Suprapubic skin (tissue), 4 donors: Measurements from ENCODE around the gene TMEM151A. TPM values are rescaled to one million over a fixed set of nuclear protein-coding genes. Genes with fewer than 3 reads are reported as not detected.
"Not testable (repeated sequence)": the region's sequence is repeated elsewhere in the genome, so short reads cannot be mapped to it uniquely, and the experiment has no call there.

Experiments
- DNase-seq, 2 donors: peaks; one replicate each; pipeline ENCODE4 v3.0.0-alpha.2; 2019; ENCODE audit warnings: low spot score in 2 of 2
- H3K27ac ChIP-seq: fragments of 200-600 bp; sonication (generic); one replicate; pipeline ENCODE4 v1.5.1; 2019
- H3K27me3 ChIP-seq: fragments of 200-600 bp; sonication (generic); one replicate; pipeline ENCODE4 v1.5.1; 2019
- H3K36me3 ChIP-seq: fragments of 200-600 bp; sonication (generic); one replicate; pipeline ENCODE4 v1.5.1; 2019
- H3K4me1 ChIP-seq: fragments of 200-600 bp; sonication (generic); one replicate; pipeline ENCODE4 v1.5.1; 2019
- H3K4me3 ChIP-seq: fragments of 200-600 bp; sonication (generic); one replicate; pipeline ENCODE4 v1.5.1; 2019; ENCODE audit warnings: mild to moderate bottlenecking
- H3K9me3 ChIP-seq: fragments of 200-600 bp; sonication (generic); one replicate; pipeline ENCODE4 v1.5.1; 2019
- CTCF ChIP-seq, 2 donors: fragments of 200-600 bp in 1 of 2; fragments of 450-650 bp in 1 of 2; sonication (generic) in 1 of 2; IDR thresholded peaks; one replicate each; pipeline ENCODE4 v1.5.1; 2016 to 2019; ENCODE audit warnings: antibody characterized with exemption in 2 of 2, mild to moderate bottlenecking in 1 of 2, moderate library complexity in 1 of 2
- EP300 ChIP-seq: sonication (generic); formaldehyde crosslinking; IDR thresholded peaks from one replicate; pipeline ENCODE4 v1.6.1; 2017; ENCODE audit warnings: antibody characterized with exemption
- POLR2A ChIP-seq, 2 donors: fragments of 450-650 bp; IDR thresholded peaks; one replicate each; pipeline ENCODE4 v1.6.1; 2017; ENCODE audit warnings: antibody characterized with exemption in 2 of 2, mild to moderate bottlenecking in 2 of 2, moderate library complexity in 2 of 2
- POLR2AphosphoS5 ChIP-seq, 3 donors: sonication (generic); formaldehyde crosslinking; IDR thresholded peaks; one replicate each; pipeline ENCODE4 v1.6.1; 2017; ENCODE audit warnings: antibody characterized with exemption in 3 of 3
- WGBS: methylation state at CpG from one replicate; pipeline ENCODE4 v1.1.5; 2018; 5-methylcytosine and 5-hydroxymethylcytosine counted together
- total RNA-seq, 4 donors: library from RNA; depleted of rRNA; stranded (reverse); fragments of >200 nt; gene quantifications; one replicate each; pipeline ENCODE4 v1.1.0, GENCODE V29; 2016

Gene TMEM151A
- total RNA-seq, 4 donors from 2014 or later: not detected

GRCh38 chr11:66297610-66298009, 5.9 kb downstream of the TMEM151A start:
- H3K36me3 ChIP-seq: no peaks in the 10 kb centered on the region
- no peaks in the 10 kb centered on the region for H3K9me3 ChIP-seq
- H3K4me3 ChIP-seq: no peak overlapping the region
- DNase-seq: no peak
- H3K27me3 ChIP-seq: peaks cover 36% of the 10 kb centered on the region
- no peak overlapping the region for H3K27ac ChIP-seq
- WGBS: 70% methylated on average over 8 of the region's 8 CpGs
- TF ChIP-seq EP300 (no peak), POLR2A (IDR thresholded peaks at IDR 0.05) (no peak)
- no peaks in the 10 kb centered on the region for H3K4me1 ChIP-seq

GRCh38 chr11:66299186-66299585, 7.5 kb downstream of the TMEM151A start:
- Histone ChIP-seq H3K4me1 (no peaks in the 10 kb centered on the region), H3K36me3 (no peaks in the 10 kb centered on the region), H3K27ac (no peak overlapping the region), H3K27me3 (peaks cover 20% of the 10 kb centered on the region), H3K9me3 (no peaks in the 10 kb centered on the region), H3K4me3 (no peak overlapping the region)
- DNase-seq: no peak
- WGBS: 93% methylated on average over 2 of the region's 3 CpGs
- TF ChIP-seq CTCF (IDR thresholded peaks at IDR 0.05) (no peak), POLR2A (IDR thresholded peaks at IDR 0.05) (no peak), EP300 (no peak), POLR2AphosphoS5 (IDR thresholded peaks at IDR 0.05) (no peak)

- Histone ChIP-seq H3K4me3 (no peak overlapping the region), H3K27ac (no peak overlapping the region), H3K36me3 (no peaks in the 10 kb centered on the region), H3K27me3 (no peaks in the 10 kb centered on the region), H3K9me3 (no peaks in the 10 kb centered on the region), H3K4me1 (no peaks in the 10 kb centered on the region)
- no peak for DNase-seq
- TF ChIP-seq CTCF (IDR thresholded peaks at IDR 0.05): no peak
- no peak for TF ChIP-seq EP300
- TF ChIP-seq POLR2A (IDR thresholded peaks at IDR 0.05): no peak
- no peak for TF ChIP-seq POLR2AphosphoS5 (IDR thresholded peaks at IDR 0.05)
- 85% methylated on average over 12 of the region's 12 CpGs for WGBS
Measured at GRCh38 chr11:66302656-66303055, 11.0 kb downstream of the TMEM151A start.

- H3K27me3 ChIP-seq: no peaks in the 10 kb centered on the region
- WGBS: 55% methylated on average over 3 of the region's 3 CpGs
- H3K4me1 ChIP-seq: peaks cover 20% of the 10 kb centered on the region
- H3K27ac ChIP-seq: no peak overlapping the region
- no peak for DNase-seq
- no peaks in the 10 kb centered on the region for H3K36me3 ChIP-seq
- H3K4me3 ChIP-seq: no peak overlapping the region
- H3K9me3 ChIP-seq: no peaks in the 10 kb centered on the region
- TF ChIP-seq EP300 (no peak), POLR2AphosphoS5 (IDR thresholded peaks at IDR 0.05) (no peak), CTCF (IDR thresholded peaks at IDR 0.05) (no peak), POLR2A (IDR thresholded peaks at IDR 0.05) (no peak)
Measured at GRCh38 chr11:66309475-66309874, 17.8 kb downstream of the TMEM151A start.

GRCh38 chr11:66310324-66310723, 18.6 kb downstream of the TMEM151A start:
- TF ChIP-seq EP300 (no peak), POLR2AphosphoS5 (IDR thresholded peaks at IDR 0.05) (no peak), POLR2A (IDR thresholded peaks at IDR 0.05) (no peak), CTCF (IDR thresholded peaks at IDR 0.05) (no peak)
- no peak overlapping the region for H3K27ac ChIP-seq
- no peaks in the 10 kb centered on the region for H3K36me3 ChIP-seq
- no peak overlapping the region for H3K4me3 ChIP-seq
- peaks cover 20% of the 10 kb centered on the region for H3K4me1 ChIP-seq
- H3K9me3 ChIP-seq: no peaks in the 10 kb centered on the region
- DNase-seq: no peak
- 80% methylated on average over 8 of the region's 8 CpGs for WGBS
- no peaks in the 10 kb centered on the region for H3K27me3 ChIP-seq

GRCh38 chr11:66310803-66311440, 19.2 kb downstream of the TMEM151A start:
- H3K4me3 ChIP-seq, H3K27me3 ChIP-seq, H3K36me3 ChIP-seq, H3K9me3 ChIP-seq, DNase-seq, H3K27ac ChIP-seq: not testable (repeated sequence)
- peaks cover 21% of the 10 kb centered on the region for H3K4me1 ChIP-seq
- 83% methylated on average over 18 of the region's 18 CpGs for WGBS
